Measurements from ENCODE around the gene TTC5.
"Not testable (repeated sequence)": the region's sequence is repeated elsewhere in the genome, so short reads cannot be mapped to it uniquely, and the experiment has no call there.

Gene TTC5

GRCh38 chr14:20295067-20295466 lies 10.7 kb downstream of the TTC5 start:
- DNase-seq, result no peak

GRCh38 chr14:20294636-20295035 lies 11.1 kb downstream of the TTC5 start:
- DNase-seq, result no peak

- not testable (repeated sequence) for DNase-seq
Measured at GRCh38 chr14:20281998-20282397, 23.8 kb downstream of the TTC5 start.

- DNase-seq, result not testable (repeated sequence)
Measured at GRCh38 chr14:20280265-20280664, 25.5 kb downstream of the TTC5 start.

- DNase-seq, result peak; percentile 68
Measured at GRCh38 chr14:20278414-20278813, 27.3 kb downstream of the TTC5 start.

- DNase-seq, result no peak
Measured at GRCh38 chr14:20277409-20277808, 28.3 kb downstream of the TTC5 start.

GRCh38 chr14:20274062-20274461 lies 31.7 kb downstream of the TTC5 start:
- no peak for DNase-seq

GRCh38 chr14:20264361-20264760 lies 41.4 kb downstream of the TTC5 start:
- DNase-seq, result not testable (repeated sequence)

GRCh38 chr14:20262642-20263128 lies 43.1 kb downstream of the TTC5 start:
- DNase-seq, result no peak

GRCh38 chr14:20247646-20248246 lies 58.0 kb downstream of the TTC5 start:
- peak; percentile 50 for DNase-seq
